Mammary epithelial cell (primary cell): ENCODE measurements around the gene GLIPR1.

Source experiments
- EZH2 ChIP-seq: IDR thresholded peaks from 2 replicates; pipeline ENCODE4 v1.6.1; 2012; ENCODE audit warnings: low read length, inconsistent platforms, borderline replicate concordance
- TF ChIP-seq, protein P1 (sequence below), 2 donors: IDR thresholded peaks in 1 of 2; conservative IDR thresholded peaks in 1 of 2; 2 replicates each; pipeline ENCODE4 v1.5.1; 2011 to 2012; ENCODE audit warnings: inconsistent platforms in 2 of 2, low read length in 2 of 2, mild to moderate bottlenecking in 2 of 2, control low read depth in 1 of 2, low read depth in 1 of 2; ENCODE audit not compliant: insufficient read depth in 1 of 2; ENCODE audit errors: extremely low read depth in 1 of 2

DNA sequence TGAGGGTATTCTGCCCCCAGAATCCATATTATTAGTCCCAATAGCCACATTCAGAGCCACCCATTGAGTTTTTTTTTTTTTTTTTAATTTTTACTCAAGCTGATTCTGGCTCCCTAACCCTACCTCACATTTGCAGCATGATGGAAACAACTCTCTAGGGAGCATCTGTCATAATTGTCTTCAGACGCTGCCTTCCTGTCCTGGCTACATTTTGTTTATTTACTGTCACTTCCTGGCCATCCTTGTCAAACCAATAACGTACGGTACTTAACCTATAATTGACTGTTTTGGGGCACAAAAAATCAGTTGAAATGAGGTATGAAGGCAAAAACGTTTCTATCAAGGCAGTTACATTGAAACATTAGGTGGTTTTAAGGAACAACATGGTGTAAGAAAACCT lies 2.1 kb downstream of the GLIPR1 start:
- TF ChIP-seq, protein P1, sequence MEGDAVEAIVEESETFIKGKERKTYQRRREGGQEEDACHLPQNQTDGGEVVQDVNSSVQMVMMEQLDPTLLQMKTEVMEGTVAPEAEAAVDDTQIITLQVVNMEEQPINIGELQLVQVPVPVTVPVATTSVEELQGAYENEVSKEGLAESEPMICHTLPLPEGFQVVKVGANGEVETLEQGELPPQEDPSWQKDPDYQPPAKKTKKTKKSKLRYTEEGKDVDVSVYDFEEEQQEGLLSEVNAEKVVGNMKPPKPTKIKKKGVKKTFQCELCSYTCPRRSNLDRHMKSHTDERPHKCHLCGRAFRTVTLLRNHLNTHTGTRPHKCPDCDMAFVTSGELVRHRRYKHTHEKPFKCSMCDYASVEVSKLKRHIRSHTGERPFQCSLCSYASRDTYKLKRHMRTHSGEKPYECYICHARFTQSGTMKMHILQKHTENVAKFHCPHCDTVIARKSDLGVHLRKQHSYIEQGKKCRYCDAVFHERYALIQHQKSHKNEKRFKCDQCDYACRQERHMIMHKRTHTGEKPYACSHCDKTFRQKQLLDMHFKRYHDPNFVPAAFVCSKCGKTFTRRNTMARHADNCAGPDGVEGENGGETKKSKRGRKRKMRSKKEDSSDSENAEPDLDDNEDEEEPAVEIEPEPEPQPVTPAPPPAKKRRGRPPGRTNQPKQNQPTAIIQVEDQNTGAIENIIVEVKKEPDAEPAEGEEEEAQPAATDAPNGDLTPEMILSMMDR (conservative IDR thresholded peaks at IDR 0.05 in 1 of 2, IDR thresholded peaks at IDR 0.05 in 1 of 2; ENCODE audit: extremely low read depth in 1 of 2, insufficient read depth in 1 of 2, low read depth in 1 of 2, low read length in 2 of 2) = no peak
- TF ChIP-seq EZH2 = no peak
